Suppressor macrophage (primary cell): ENCODE measurements around the gene PTGDR.
A peak's percentile ranks its signal among the peaks of the same experiment; 100 is the strongest.

Experiments
- DNase-seq, 4 experiments: peaks; one replicate each; pipeline ENCODE4 v3.0.0-alpha.2; 2020 to 2022

The PTGDR gene

GRCh38 chr14:52266179-52266578, 1.3 kb upstream of the PTGDR start:
- DNase-seq, result no peak

GRCh38 chr14:52266782-52267181, 716 bp upstream of the PTGDR start:
- no peak for DNase-seq

- no peak for DNase-seq
Measured at GRCh38 chr14:52268279-52269061, 972 bp downstream of the PTGDR start.

- DNase-seq, result no peak
Measured at GRCh38 chr14:52269100-52269499, 1.6 kb downstream of the PTGDR start.

GRCh38 chr14:52269982-52270381, 2.5 kb downstream of the PTGDR start:
- no peak for DNase-seq

GRCh38 chr14:52271538-52271937, 4.0 kb downstream of the PTGDR start:
- no peak for DNase-seq

GRCh38 chr14:52272375-52272774, 4.9 kb downstream of the PTGDR start:
- peak; percentile 26 to 40 (median 34) for DNase-seq

GRCh38 chr14:52275372-52275771, 7.9 kb downstream of the PTGDR start:
- no peak for DNase-seq

- no peak for DNase-seq
Measured at GRCh38 chr14:52277552-52277951, 10.1 kb downstream of the PTGDR start.

GRCh38 chr14:52279408-52279807, 11.9 kb downstream of the PTGDR start:
- peak in 3 of 4 experiments; percentile 18 to 40 (median 38) for DNase-seq

- no peak for DNase-seq
Measured at GRCh38 chr14:52283099-52283498, 15.6 kb downstream of the PTGDR start.

- no peak for DNase-seq
Measured at GRCh38 chr14:52286661-52287649, 19.5 kb downstream of the PTGDR start.

GRCh38 chr14:52296378-52296777, 28.9 kb downstream of the PTGDR start:
- DNase-seq, result no peak

GRCh38 chr14:52298795-52299194, 31.3 kb downstream of the PTGDR start:
- no peak for DNase-seq

GRCh38 chr14:52299692-52300278, 32.3 kb downstream of the PTGDR start:
- DNase-seq, result peak; percentile 31 to 85 (median 66)

- DNase-seq, result peak in 3 of 4 experiments; percentile 19 to 47 (median 40)
Measured at GRCh38 chr14:52303236-52303635, 35.7 kb downstream of the PTGDR start.

- no peak for DNase-seq
Measured at GRCh38 chr14:52304248-52304904, 36.9 kb downstream of the PTGDR start.

- no peak for DNase-seq
Measured at GRCh38 chr14:52305014-52305413, 37.5 kb downstream of the PTGDR start.

GRCh38 chr14:52307376-52307775, 39.9 kb downstream of the PTGDR start:
- no peak for DNase-seq

- peak; percentile 29 to 82 (median 55) for DNase-seq
Measured at GRCh38 chr14:52307905-52308304, 40.4 kb downstream of the PTGDR start.

- no peak for DNase-seq
Measured at GRCh38 chr14:52310541-52310940, 43.0 kb downstream of the PTGDR start.

- DNase-seq, result peak; percentile 53 to 84 (median 80)
Measured at GRCh38 chr14:52312931-52313355, 45.4 kb downstream of the PTGDR start.
